Effector memory CD8-positive, alpha-beta T cell (primary cell): ENCODE results near the gene KBTBD7.

Experiments used
- ATAC-seq: fragments of 150-1000 bp; cut with Tn5 transposase; replicated peaks from 2 replicates; pipeline ENCODE4 v1.10.0; 2021; ENCODE audit warnings: mild to moderate bottlenecking, moderate library complexity
- DNase-seq, 3 experiments: peaks; one replicate each; pipeline ENCODE4 v3.0.0; 2021
- H3K27ac Mint-ChIP-seq, 2 donors: one replicate each; pipeline ENCODE4 v1.8.0; 2022; ENCODE audit warnings: mild to moderate bottlenecking in 2 of 2, mixed read lengths in 2 of 2, moderate library complexity in 2 of 2
- H3K27me3 Mint-ChIP-seq, 2 donors: one replicate each; pipeline ENCODE4 v1.8.0; 2022; ENCODE audit warnings: mixed read lengths in 2 of 2
- H3K36me3 Mint-ChIP-seq: one replicate; pipeline ENCODE4 v1.8.0; 2022; ENCODE audit warnings: mild to moderate bottlenecking, moderate library complexity, mixed read lengths; ENCODE audit not compliant: insufficient read depth
- H3K4me1 Mint-ChIP-seq, 2 donors: one replicate each; pipeline ENCODE4 v1.8.0; 2022; ENCODE audit warnings: low read depth in 2 of 2, mixed read lengths in 2 of 2
- H3K4me3 Mint-ChIP-seq, 2 donors: one replicate each; pipeline ENCODE4 v1.8.0; 2022; ENCODE audit warnings: mild to moderate bottlenecking in 2 of 2, mixed read lengths in 2 of 2, moderate library complexity in 2 of 2
- H3K9me3 Mint-ChIP-seq, 2 donors: one replicate each; pipeline ENCODE4 v1.8.0; 2022; ENCODE audit warnings: mixed read lengths in 2 of 2
- total RNA-seq, 9 experiments: gene quantifications; one replicate each; lab custom pipeline; 2026; lab: John Stamatoyannopoulos, UW

The KBTBD7 gene
- total RNA-seq = 5.9 to 21.1 (median 8.4) reads per million in 9 experiments

GRCh38 chr13:41193919-41194824, at the start of gene KBTBD7:
Gene KBTBD7 (minus strand): TSS chr13:41194569. CDS start chr13:41194257, 312 bp downstream.
- peaks cover 18 to 21% of the 10 kb centered on the region in 2 donors for H3K4me1 Mint-ChIP-seq
- H3K9me3 Mint-ChIP-seq = no peaks in the 10 kb centered on the region
- ATAC-seq (peak; percentile 96), DNase-seq (peak; percentile 83 to 88 (median 83))
- H3K27ac Mint-ChIP-seq = peak within 1 kb of the TSS; percentile 87 to 89
- H3K4me3 Mint-ChIP-seq = peak within 1 kb of the TSS; percentile 90 to 92
- peaks cover 5% of the 10 kb centered on the region for H3K36me3 Mint-ChIP-seq
- H3K27me3 Mint-ChIP-seq = no peaks in the 10 kb centered on the region

- H3K36me3 Mint-ChIP-seq = peaks cover 10% of the 10 kb centered on the region
- peaks cover 0 to 12% of the 10 kb centered on the region in 2 donors for H3K4me1 Mint-ChIP-seq
- ATAC-seq (no peak), DNase-seq (no peak)
- H3K9me3 Mint-ChIP-seq = no peaks in the 10 kb centered on the region
- H3K27ac Mint-ChIP-seq = no peak overlapping the region
- no peak overlapping the region for H3K4me3 Mint-ChIP-seq
- no peaks in the 10 kb centered on the region for H3K27me3 Mint-ChIP-seq
Observed at GRCh38 chr13:41241626-41242025, 47.3 kb upstream of the KBTBD7 start.

- Mint-ChIP-seq H3K9me3 (no peaks in the 10 kb centered on the region), H3K4me3 (no peak overlapping the region), H3K27ac (no peak overlapping the region), H3K27me3 (no peaks in the 10 kb centered on the region), H3K36me3 (peaks cover 22% of the 10 kb centered on the region), H3K4me1 (peaks cover 3 to 17% of the 10 kb centered on the region in 2 donors)
- ATAC-seq = no peak
- DNase-seq = no peak
Observed at GRCh38 chr13:41236369-41236768, 42.0 kb upstream of the KBTBD7 start.

GRCh38 chr13:41232578-41233480, 38.5 kb upstream of the KBTBD7 start:
- Mint-ChIP-seq H3K36me3 (peaks cover 22% of the 10 kb centered on the region), H3K9me3 (no peaks in the 10 kb centered on the region), H3K27me3 (no peaks in the 10 kb centered on the region), H3K27ac (peak overlapping the region; percentile 76 to 82), H3K4me3 (no peak overlapping the region), H3K4me1 (peaks cover 3 to 17% of the 10 kb centered on the region in 2 donors)
- no peak for DNase-seq
- ATAC-seq = no peak

GRCh38 chr13:41231786-41232185, 37.4 kb upstream of the KBTBD7 start:
- peak in 1 of 3 experiments; percentile 22 for DNase-seq
- Mint-ChIP-seq H3K36me3 (peaks cover 26% of the 10 kb centered on the region), H3K27ac (peak overlapping the region; percentile 76 to 82)

GRCh38 chr13:41231025-41231677, 36.8 kb upstream of the KBTBD7 start:
- DNase-seq (no peak), ATAC-seq (no peak)
- Mint-ChIP-seq H3K36me3 (peaks cover 28% of the 10 kb centered on the region), H3K27me3 (no peaks in the 10 kb centered on the region), H3K4me3 (peak overlapping the region in 1 of 2 donors; percentile 43), H3K9me3 (no peaks in the 10 kb centered on the region), H3K4me1 (peaks cover 3 to 17% of the 10 kb centered on the region in 2 donors), H3K27ac (peak overlapping the region; percentile 76 to 82)

More at GRCh38 chr13:41231786-41232185, 37.4 kb upstream of the KBTBD7 start:
- Mint-ChIP-seq H3K4me1 (peaks cover 3 to 17% of the 10 kb centered on the region in 2 donors), H3K4me3 (peak overlapping the region in 1 of 2 donors; percentile 43), H3K27me3 (no peaks in the 10 kb centered on the region), H3K9me3 (no peaks in the 10 kb centered on the region)
- no peak for ATAC-seq

- no peaks in the 10 kb centered on the region for H3K9me3 Mint-ChIP-seq
- peaks cover 3 to 17% of the 10 kb centered on the region in 2 donors for H3K4me1 Mint-ChIP-seq
- no peak overlapping the region for H3K27ac Mint-ChIP-seq
- no peak for DNase-seq
- no peak for ATAC-seq
- H3K27me3 Mint-ChIP-seq = no peaks in the 10 kb centered on the region
- peaks cover 37% of the 10 kb centered on the region for H3K36me3 Mint-ChIP-seq
- no peak overlapping the region for H3K4me3 Mint-ChIP-seq
Observed at GRCh38 chr13:41229356-41229755, 35.0 kb upstream of the KBTBD7 start.

- Mint-ChIP-seq H3K4me3 (no peak overlapping the region), H3K9me3 (no peaks in the 10 kb centered on the region), H3K27me3 (no peaks in the 10 kb centered on the region), H3K4me1 (no peaks in the 10 kb centered on the region), H3K27ac (peak overlapping the region in 1 of 2 donors; percentile 12), H3K36me3 (peaks cover 19% of the 10 kb centered on the region)
- ATAC-seq = no peak
- DNase-seq = no peak
Observed at GRCh38 chr13:41224113-41225110, 30.0 kb upstream of the KBTBD7 start.

GRCh38 chr13:41222259-41222852, 28.0 kb upstream of the KBTBD7 start:
- Mint-ChIP-seq H3K27ac (no peak overlapping the region), H3K4me1 (no peaks in the 10 kb centered on the region), H3K9me3 (no peaks in the 10 kb centered on the region), H3K4me3 (no peak overlapping the region), H3K27me3 (no peaks in the 10 kb centered on the region), H3K36me3 (peaks cover 23% of the 10 kb centered on the region)
- ATAC-seq (peak; percentile 87), DNase-seq (peak; percentile 41 to 53 (median 51))

GRCh38 chr13:41220401-41220800, 26.0 kb upstream of the KBTBD7 start:
- ATAC-seq (no peak), DNase-seq (no peak)
- Mint-ChIP-seq H3K9me3 (no peaks in the 10 kb centered on the region), H3K27ac (no peak overlapping the region), H3K4me1 (no peaks in the 10 kb centered on the region), H3K4me3 (no peak overlapping the region), H3K27me3 (no peaks in the 10 kb centered on the region), H3K36me3 (peaks cover 16% of the 10 kb centered on the region)

GRCh38 chr13:41216160-41216559, 21.8 kb upstream of the KBTBD7 start:
- Mint-ChIP-seq H3K27ac (no peak overlapping the region), H3K4me1 (no peaks in the 10 kb centered on the region), H3K36me3 (peaks cover 6% of the 10 kb centered on the region), H3K9me3 (peaks cover 2 to 5% of the 10 kb centered on the region in 2 donors), H3K4me3 (no peak overlapping the region), H3K27me3 (no peaks in the 10 kb centered on the region)
- DNase-seq (no peak), ATAC-seq (no peak)

GRCh38 chr13:41213919-41214318, 19.6 kb upstream of the KBTBD7 start:
- no peak for DNase-seq
- Mint-ChIP-seq H3K4me3 (no peak overlapping the region), H3K9me3 (peaks cover 2 to 8% of the 10 kb centered on the region in 2 donors), H3K4me1 (no peaks in the 10 kb centered on the region), H3K27me3 (no peaks in the 10 kb centered on the region), H3K36me3 (peaks cover 3% of the 10 kb centered on the region), H3K27ac (peak overlapping the region in 1 of 2 donors; percentile 55)
- ATAC-seq = no peak
